Measurements from ENCODE around the gene RNF41. TPM values are rescaled to one million over a fixed set of nuclear protein-coding genes. Genes with fewer than 3 reads are reported as not detected.

The RNF41 gene
- total and polyA plus RNA-seq, 2 donors (not counting 1 experiment from before 2014, with no cell fraction given) = 113 to 129 TPM

GRCh38 chr12:56258068-56258819 lies 36.5 kb upstream of the RNF41 start, which contains the start of gene ANKRD52:
Gene ANKRD52, minus strand, starts transcription at chr12:56258384. Its CDS starts 115 bp downstream, at chr12:56258269.
- under 1% methylated on average over 74 of the region's 78 CpGs for WGBS (ENCODE audit: insufficient coverage)
- H3K9me3 ChIP-seq (ENCODE audit: control extremely low read depth in 1 of 3, control insufficient read depth in 2 of 3, insufficient read depth in 1 of 3, low read length in 2 of 3) = no peaks in the 10 kb centered on the region
- TF ChIP-seq EZH2 (IDR thresholded peaks at IDR 0.05; ENCODE audit: borderline replicate concordance, insufficient read depth, low read depth, low read length, poor library complexity, severe bottlenecking) = no peak
- TF ChIP-seq, protein P1, sequence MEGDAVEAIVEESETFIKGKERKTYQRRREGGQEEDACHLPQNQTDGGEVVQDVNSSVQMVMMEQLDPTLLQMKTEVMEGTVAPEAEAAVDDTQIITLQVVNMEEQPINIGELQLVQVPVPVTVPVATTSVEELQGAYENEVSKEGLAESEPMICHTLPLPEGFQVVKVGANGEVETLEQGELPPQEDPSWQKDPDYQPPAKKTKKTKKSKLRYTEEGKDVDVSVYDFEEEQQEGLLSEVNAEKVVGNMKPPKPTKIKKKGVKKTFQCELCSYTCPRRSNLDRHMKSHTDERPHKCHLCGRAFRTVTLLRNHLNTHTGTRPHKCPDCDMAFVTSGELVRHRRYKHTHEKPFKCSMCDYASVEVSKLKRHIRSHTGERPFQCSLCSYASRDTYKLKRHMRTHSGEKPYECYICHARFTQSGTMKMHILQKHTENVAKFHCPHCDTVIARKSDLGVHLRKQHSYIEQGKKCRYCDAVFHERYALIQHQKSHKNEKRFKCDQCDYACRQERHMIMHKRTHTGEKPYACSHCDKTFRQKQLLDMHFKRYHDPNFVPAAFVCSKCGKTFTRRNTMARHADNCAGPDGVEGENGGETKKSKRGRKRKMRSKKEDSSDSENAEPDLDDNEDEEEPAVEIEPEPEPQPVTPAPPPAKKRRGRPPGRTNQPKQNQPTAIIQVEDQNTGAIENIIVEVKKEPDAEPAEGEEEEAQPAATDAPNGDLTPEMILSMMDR (IDR thresholded peaks at IDR 0.05) = peak; percentile 78
- ChIA-PET CTCF (interaction anchor here (0.6 to 5.8 kb wide), 31 partner anchors 9 to 263 kb away, joined by 3 to 40 read pairs (median 4); partner anchors contain the start of genes RNF41, RPL41, SMARCC2 and SPRYD4), POLR2A (interaction anchor here (0.5 to 2.3 kb wide), 7 partner anchors 9 to 853 kb away, joined by 3 to 12 read pairs (median 4); partner anchors contain the start of genes COQ10A, CS, RNF41 and STAT6)
- ATAC-seq (ENCODE audit: low read depth) = peak; percentile 95
- H4K20me1 ChIP-seq (ENCODE audit: control insufficient read depth, insufficient read depth, low read length, poor library complexity, severe bottlenecking) = peaks cover 21% of the 10 kb centered on the region
- intact Hi-C loops (cut with micrococcal nuclease) = loop anchor here (1.0 to 5.0 kb wide), 8 partner anchors 9 to 206 kb away; partner anchors contain the start of genes CS, NABP2 and ZC3H10
- H3K27ac ChIP-seq (ENCODE audit: low read length in 2 of 2) = peak within 1 kb of the TSS; percentile 60 to 81
- Mint-ChIP-seq H3K27ac (peak within 1 kb of the TSS; percentile 92), H3K27me3 (no peaks in the 10 kb centered on the region), H3K4me1 (peaks cover 18% of the 10 kb centered on the region), H3K9me3 (ENCODE audit: insufficient read depth) (no peaks in the 10 kb centered on the region), H3K4me3 (peak within 1 kb of the TSS; percentile 90)
- peak; percentile 93 for DNase-seq
- H3K79me2 ChIP-seq (ENCODE audit: control insufficient read depth, insufficient read depth, low read length) = peaks cover 36% of the 10 kb centered on the region
- peak within 1 kb of the TSS; percentile 100 for H2AFZ ChIP-seq (ENCODE audit: insufficient read depth, low read depth, low read length, poor library complexity, severe bottlenecking)
- H3K4me1 ChIP-seq (ENCODE audit: control insufficient read depth in 2 of 2, insufficient read depth in 2 of 2, low read length in 2 of 2) = peaks cover 16 to 21% of the 10 kb centered on the region in 2 donors
- H3K9ac ChIP-seq (ENCODE audit: low read length) = peak within 1 kb of the TSS; percentile 97
- no peaks in the 10 kb centered on the region for H3K27me3 ChIP-seq (replicated peaks in 1 of 4; ENCODE audit: control extremely low read depth in 1 of 4, control insufficient read depth in 3 of 4, insufficient read depth in 4 of 4, low read length in 3 of 4)
- H3K36me3 ChIP-seq (replicated peaks in 1 of 2; ENCODE audit: control extremely low read depth in 1 of 2, control insufficient read depth in 1 of 2, extremely low read depth in 1 of 2, insufficient read depth in 2 of 2, low read length in 1 of 2) = peaks cover 0 to 30% of the 10 kb centered on the region in 2 experiments
- peak within 1 kb of the TSS; percentile 98 for H3K4me2 ChIP-seq (replicated peaks; ENCODE audit: low read depth, low read length, poor library complexity, severe bottlenecking)
- H3K4me3 ChIP-seq (ENCODE audit: control extremely low read depth in 1 of 5, extremely low read depth in 1 of 5, insufficient read depth in 1 of 5, low read depth in 2 of 5, low read length in 4 of 5) = peak within 1 kb of the TSS; percentile 32 to 99 (median 77)
